Measurements from ENCODE around the gene OTUB2. TPM values are rescaled to one million over a fixed set of nuclear protein-coding genes. Genes with fewer than 3 reads are reported as not detected.
A peak's percentile ranks its signal among the peaks of the same experiment; 100 is the strongest.

OTUB2 gene
- polyA plus RNA-seq, 1 of the 3 experiments (the other 2 are of a cell fraction): 1.4 TPM

- POLR2A ChIA-PET: no interaction called here
- H2AFZ ChIP-seq (ENCODE audit: low read depth): peak overlapping the region; percentile 47; the same call in 1 of the 2 replicates
- peak overlapping the region; percentile 62; the same call in 1 of the 2 replicates for H3K9ac ChIP-seq
- DNase-seq: no peak
- peak overlapping the region; percentile 69 for H3K4me2 ChIP-seq
- no peaks in the 10 kb centered on the region for H3K27me3 ChIP-seq (ENCODE audit: insufficient read depth)
- 2% methylated on average over 6 of the region's 13 CpGs for WGBS (ENCODE audit: low lambda C conversion rate)
- CTCF ChIA-PET: interaction anchor here (1.1 to 11.9 kb wide), 2 partner anchors 57 to 340 kb away, joined by 3 to 219 read pairs; no protein-coding TSS in a partner anchor
- H3K9me2 ChIP-seq: no peaks in the 10 kb centered on the region
- peak overlapping the region in 1 of 2 experiments; percentile 90; a peak in 2 of 4 replicates for H3K27ac ChIP-seq (ENCODE audit: low read depth in 2 of 2, low read length in 1 of 2)
- no peak overlapping the region for H3K4me3 ChIP-seq (ENCODE audit: low read depth in 2 of 2, low read length in 1 of 2)
- H3K9me3 ChIP-seq: no peaks in the 10 kb centered on the region
- H3K36me3 ChIP-seq (replicated peaks in 1 of 2; ENCODE audit: control insufficient read depth in 1 of 2, insufficient read depth in 2 of 2, low read length in 1 of 2): no peaks in the 10 kb centered on the region
- H3F3A ChIP-seq (replicated peaks; ENCODE audit: insufficient read depth): peaks cover 10% of the 10 kb centered on the region
- no peaks in the 10 kb centered on the region for H3K79me2 ChIP-seq (ENCODE audit: insufficient read depth)
- peaks cover 0 to 11% of the 10 kb centered on the region in 2 experiments; a peak in 3 of 4 replicates for H3K4me1 ChIP-seq (ENCODE audit: control insufficient read depth in 1 of 2, insufficient read depth in 2 of 2, low read depth in 1 of 2, low read length in 1 of 2)
- no peaks in the 10 kb centered on the region for H4K20me1 ChIP-seq (ENCODE audit: insufficient read depth)
- no peak for TF ChIP-seq FOXM1 (IDR thresholded peaks at IDR 0.05; ENCODE audit: low read depth)
- TF ChIP-seq CHD2 (IDR thresholded peaks at IDR 0.05; ENCODE audit: low read length, partially characterized antibody): no peak
- TF ChIP-seq NFIC (IDR thresholded peaks at IDR 0.05; ENCODE audit: borderline replicate concordance): peak; percentile 80
- TF ChIP-seq MEF2A (IDR thresholded peaks at IDR 0.05; ENCODE audit: borderline replicate concordance, low read depth): peak; percentile 93
- TF ChIP-seq RXRA (IDR thresholded peaks at IDR 0.05; ENCODE audit: borderline replicate concordance, low read depth): peak; percentile 72; the same call in 1 of the 2 replicates
- TF ChIP-seq CTCF (IDR thresholded peaks at IDR 0.05): no peak
- TF ChIP-seq YY1 (IDR thresholded peaks at IDR 0.05; ENCODE audit: low read depth): no peak
- no peak for TF ChIP-seq RAD21 (IDR thresholded peaks at IDR 0.05; ENCODE audit: low read length)
- TF ChIP-seq FOSL2 (IDR thresholded peaks at IDR 0.05; ENCODE audit: borderline replicate concordance, low read depth): peak; percentile 93
- TF ChIP-seq TEAD4 (IDR thresholded peaks at IDR 0.05; ENCODE audit: borderline replicate concordance, insufficient read depth): peak; percentile 64; the same call in 1 of the 2 replicates
- TF ChIP-seq POLR2AphosphoS5 (IDR thresholded peaks at IDR 0.05; ENCODE audit: low read depth, low read length): peak; percentile 40; the same call in 1 of the 2 replicates
- peak; percentile 90 for TF ChIP-seq JUND (IDR thresholded peaks at IDR 0.05)
- TF ChIP-seq EP300 (IDR thresholded peaks at IDR 0.05; ENCODE audit: borderline replicate concordance in 1 of 2, low read depth in 1 of 2, low read length in 1 of 2): peak in 1 of 2 experiments; percentile 90; a peak in 2 of 4 replicates
- peak; percentile 93 for TF ChIP-seq MAX (IDR thresholded peaks at IDR 0.05; ENCODE audit: low read depth)
- peak; percentile 25; the same call in 1 of the 2 replicates for TF ChIP-seq USF1 (IDR thresholded peaks at IDR 0.05; ENCODE audit: borderline replicate concordance, low read depth)
- TF ChIP-seq TCF12 (IDR thresholded peaks at IDR 0.05): peak; percentile 94
- no peak for TF ChIP-seq TAF1 (IDR thresholded peaks at IDR 0.05; ENCODE audit: borderline replicate concordance, low read depth, low read length)
- no peak for TF ChIP-seq RCOR1 (IDR thresholded peaks at IDR 0.05; ENCODE audit: low read length)
- TF ChIP-seq USF2 (IDR thresholded peaks at IDR 0.05; ENCODE audit: borderline replicate concordance, low read depth, low read length): no peak
- TF ChIP-seq PBX3 (IDR thresholded peaks at IDR 0.05): peak; percentile 98
- no peak for TF ChIP-seq NRF1 (IDR thresholded peaks at IDR 0.05; ENCODE audit: low read depth, low read length)
- TF ChIP-seq FOXJ3 (CRISPR knock-in tag; IDR thresholded peaks at IDR 0.05): no peak
- TF ChIP-seq SIN3A (IDR thresholded peaks at IDR 0.05; ENCODE audit: borderline replicate concordance, low read depth, low read length): 0 out of 2 replicates have a peak, but pooled peaks have one; percentile 70
- no peak for TF ChIP-seq EZH2phosphoT487 (IDR thresholded peaks at IDR 0.05; ENCODE audit: borderline replicate concordance, low read depth)
Observed at GRCh38 chr14:93994919-93995682, 31.0 kb upstream of the OTUB2 start.
